HG03139 (cell line): ENCODE data around the gene WRNIP1.

ENCODE experiments used
- ATAC-seq: cut with Tn5 transposase; IDR thresholded peaks from one replicate; pipeline ENCODE4 v1.9.1; 2021; ENCODE audit not compliant: unreplicated experiment

Gene WRNIP1

GRCh38 chr6:2831392-2831791 lies 66.2 kb downstream of the WRNIP1 start:
- ATAC-seq, result no peak

GRCh38 chr6:2834262-2834661 lies 69.1 kb downstream of the WRNIP1 start:
- no peak for ATAC-seq
